Measurements from ENCODE around the gene MLXIP. TPM values are rescaled to one million over a fixed set of nuclear protein-coding genes. Genes with fewer than 3 reads are reported as not detected.

The MLXIP gene
- total and polyA plus RNA-seq, 9 of the 15 experiments (the other 6 are each of a cell fraction or from before 2014, with no cell fraction given): 2.2 to 66.3 (median 18.1) TPM

DNA sequence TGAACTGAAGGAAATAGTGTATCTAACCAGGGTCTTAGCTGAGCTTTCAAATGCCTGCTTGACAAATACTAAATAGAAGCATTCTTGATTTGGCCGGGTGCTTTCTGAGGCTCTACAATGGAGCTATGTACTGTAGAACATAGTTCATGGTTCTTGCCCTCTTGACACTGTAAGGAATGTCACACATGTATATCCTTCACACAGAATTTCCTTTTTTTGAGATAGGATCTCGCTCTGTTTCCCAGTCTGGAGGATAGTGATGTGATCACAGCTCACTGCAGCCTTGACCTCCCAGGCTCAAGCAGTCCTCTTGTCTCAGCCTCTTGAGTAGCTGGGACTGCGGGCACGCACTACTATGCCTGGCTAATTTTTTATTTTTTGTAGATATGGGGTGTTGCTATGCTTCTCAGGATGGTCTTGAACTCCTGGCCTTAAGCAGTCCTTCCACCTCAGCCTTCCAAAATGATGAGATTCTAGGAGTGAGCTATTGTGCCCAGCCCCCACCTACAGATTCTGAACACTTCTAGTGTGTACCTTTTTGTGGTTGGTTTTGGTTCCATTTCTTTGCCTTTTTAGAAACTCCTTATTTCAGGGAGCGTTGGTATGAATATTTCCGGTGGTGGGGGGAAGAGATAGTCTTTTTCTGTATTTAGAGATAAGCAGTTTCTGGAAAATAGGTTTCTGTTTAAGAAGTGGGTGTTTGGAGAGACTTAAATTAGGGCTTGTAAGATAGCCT, 4.2 kb downstream of the MLXIP start (continued):
- no peak for TF ChIP-seq ATF6 (CRISPR knock-in tag; IDR thresholded peaks at IDR 0.05)
- no peak for TF ChIP-seq SMC3 (conservative IDR thresholded peaks at IDR 0.05; ENCODE audit: insufficient read depth, low read depth, low read length)
- no peak for TF ChIP-seq ZNF408 (CRISPR knock-in tag; IDR thresholded peaks at IDR 0.05; ENCODE audit: low read depth)
- TF ChIP-seq ETV1 (tag; conservative IDR thresholded peaks at IDR 0.05; ENCODE audit: low read depth): peak; percentile 83
- TF ChIP-seq, protein P1, sequence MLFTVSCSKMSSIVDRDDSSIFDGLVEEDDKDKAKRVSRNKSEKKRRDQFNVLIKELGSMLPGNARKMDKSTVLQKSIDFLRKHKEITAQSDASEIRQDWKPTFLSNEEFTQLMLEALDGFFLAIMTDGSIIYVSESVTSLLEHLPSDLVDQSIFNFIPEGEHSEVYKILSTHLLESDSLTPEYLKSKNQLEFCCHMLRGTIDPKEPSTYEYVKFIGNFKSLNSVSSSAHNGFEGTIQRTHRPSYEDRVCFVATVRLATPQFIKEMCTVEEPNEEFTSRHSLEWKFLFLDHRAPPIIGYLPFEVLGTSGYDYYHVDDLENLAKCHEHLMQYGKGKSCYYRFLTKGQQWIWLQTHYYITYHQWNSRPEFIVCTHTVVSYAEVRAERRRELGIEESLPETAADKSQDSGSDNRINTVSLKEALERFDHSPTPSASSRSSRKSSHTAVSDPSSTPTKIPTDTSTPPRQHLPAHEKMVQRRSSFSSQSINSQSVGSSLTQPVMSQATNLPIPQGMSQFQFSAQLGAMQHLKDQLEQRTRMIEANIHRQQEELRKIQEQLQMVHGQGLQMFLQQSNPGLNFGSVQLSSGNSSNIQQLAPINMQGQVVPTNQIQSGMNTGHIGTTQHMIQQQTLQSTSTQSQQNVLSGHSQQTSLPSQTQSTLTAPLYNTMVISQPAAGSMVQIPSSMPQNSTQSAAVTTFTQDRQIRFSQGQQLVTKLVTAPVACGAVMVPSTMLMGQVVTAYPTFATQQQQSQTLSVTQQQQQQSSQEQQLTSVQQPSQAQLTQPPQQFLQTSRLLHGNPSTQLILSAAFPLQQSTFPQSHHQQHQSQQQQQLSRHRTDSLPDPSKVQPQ (CRISPR knock-in tag; IDR thresholded peaks at IDR 0.05; ENCODE audit: borderline replicate concordance): no peak
- TF ChIP-seq PRMT5 (CRISPR knock-in tag; IDR thresholded peaks at IDR 0.05): no peak
- no peak for TF ChIP-seq NR2C1 (IDR thresholded peaks at IDR 0.05)
- TF ChIP-seq NR2C1 (tag; IDR thresholded peaks at IDR 0.05): peak; percentile 9; the same call in 1 of the 2 replicates
- peak; percentile 55 for TF ChIP-seq FOXM1 (IDR thresholded peaks at IDR 0.05; ENCODE audit: low read depth)
- TF ChIP-seq FOXM1 (CRISPR knock-in tag; IDR thresholded peaks at IDR 0.05; ENCODE audit: low read depth): no peak
- no peak for TF ChIP-seq PHB (CRISPR knock-in tag; IDR thresholded peaks at IDR 0.05)
- TF ChIP-seq HMGXB4 (CRISPR knock-in tag; IDR thresholded peaks at IDR 0.05): no peak
- TF ChIP-seq MTA1 (IDR thresholded peaks at IDR 0.05; ENCODE audit: borderline replicate concordance): no peak
- no peak for TF ChIP-seq MEIS2 (IDR thresholded peaks at IDR 0.05; ENCODE audit: partially characterized antibody)
- TF ChIP-seq, protein P2, sequence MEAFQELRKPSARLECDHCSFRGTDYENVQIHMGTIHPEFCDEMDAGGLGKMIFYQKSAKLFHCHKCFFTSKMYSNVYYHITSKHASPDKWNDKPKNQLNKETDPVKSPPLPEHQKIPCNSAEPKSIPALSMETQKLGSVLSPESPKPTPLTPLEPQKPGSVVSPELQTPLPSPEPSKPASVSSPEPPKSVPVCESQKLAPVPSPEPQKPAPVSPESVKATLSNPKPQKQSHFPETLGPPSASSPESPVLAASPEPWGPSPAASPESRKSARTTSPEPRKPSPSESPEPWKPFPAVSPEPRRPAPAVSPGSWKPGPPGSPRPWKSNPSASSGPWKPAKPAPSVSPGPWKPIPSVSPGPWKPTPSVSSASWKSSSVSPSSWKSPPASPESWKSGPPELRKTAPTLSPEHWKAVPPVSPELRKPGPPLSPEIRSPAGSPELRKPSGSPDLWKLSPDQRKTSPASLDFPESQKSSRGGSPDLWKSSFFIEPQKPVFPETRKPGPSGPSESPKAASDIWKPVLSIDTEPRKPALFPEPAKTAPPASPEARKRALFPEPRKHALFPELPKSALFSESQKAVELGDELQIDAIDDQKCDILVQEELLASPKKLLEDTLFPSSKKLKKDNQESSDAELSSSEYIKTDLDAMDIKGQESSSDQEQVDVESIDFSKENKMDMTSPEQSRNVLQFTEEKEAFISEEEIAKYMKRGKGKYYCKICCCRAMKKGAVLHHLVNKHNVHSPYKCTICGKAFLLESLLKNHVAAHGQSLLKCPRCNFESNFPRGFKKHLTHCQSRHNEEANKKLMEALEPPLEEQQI (IDR thresholded peaks at IDR 0.05): no peak
- no peak for TF ChIP-seq ZNF282 (CRISPR knock-in tag; IDR thresholded peaks at IDR 0.05)
- no peak for TF ChIP-seq CEBPG (CRISPR knock-in tag; IDR thresholded peaks at IDR 0.05)
- no peak for TF ChIP-seq CEBPG (tag; conservative IDR thresholded peaks at IDR 0.05 in 1 of 2, IDR thresholded peaks at IDR 0.05 in 1 of 2)
- no peak for TF ChIP-seq RFX5 (IDR thresholded peaks at IDR 0.05; ENCODE audit: low read depth, low read length)

All from K562 (cell line).